MM.1S (cell line): ENCODE data around the gene ARTN.

Experiments used
- EZH2 ChIP-seq: fragments of 300-600 bp; sonication (generic); optimal IDR thresholded peaks from 2 replicates; pipeline ENCODE3; 2017; ENCODE audit warnings: low read depth, mild to moderate bottlenecking, antibody characterized with exemption, low read length, mixed read lengths
- TF ChIP-seq, protein P1 (sequence below): fragments of 300-600 bp; sonication (generic); IDR thresholded peaks from 2 replicates; pipeline ENCODE4 v1.5.1; 2016; ENCODE audit warnings: antibody characterized with exemption, low read length, mixed read lengths

DNA sequence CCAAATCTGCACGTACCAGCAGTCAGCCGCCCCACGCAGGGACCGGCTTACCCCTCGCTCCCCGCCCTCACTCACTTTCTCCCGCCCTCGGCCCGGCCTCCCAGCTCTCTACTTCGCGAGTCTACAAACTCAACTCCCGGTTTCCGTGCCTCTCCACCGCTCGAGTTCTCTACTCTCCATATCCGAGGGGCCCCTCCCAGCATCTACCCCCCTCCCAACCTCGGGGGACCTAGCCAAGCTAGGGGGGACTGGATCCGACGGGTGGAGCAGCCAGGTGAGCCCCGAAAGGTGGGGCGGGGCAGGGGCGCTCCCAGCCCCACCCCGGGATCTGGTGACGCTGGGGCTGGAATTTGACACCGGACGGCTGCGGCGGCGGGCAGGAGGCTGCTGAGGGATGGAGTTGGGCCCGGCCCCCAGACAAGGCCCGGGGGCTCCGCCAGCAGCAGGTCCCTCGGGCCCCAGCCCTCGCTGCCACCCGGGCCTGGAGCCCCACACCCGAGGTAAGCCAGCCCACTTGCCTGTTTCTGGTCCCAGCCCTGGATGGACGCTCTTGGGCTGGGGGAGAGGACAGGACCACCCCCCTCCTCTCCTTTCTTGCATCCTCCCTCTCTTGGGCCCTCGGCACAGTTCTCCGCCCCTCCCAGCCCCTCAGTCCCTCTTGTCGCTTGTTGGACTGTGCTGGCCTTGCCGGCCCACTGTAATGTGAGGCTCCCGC, at the start of gene ARTN:
- TF ChIP-seq, protein P1, sequence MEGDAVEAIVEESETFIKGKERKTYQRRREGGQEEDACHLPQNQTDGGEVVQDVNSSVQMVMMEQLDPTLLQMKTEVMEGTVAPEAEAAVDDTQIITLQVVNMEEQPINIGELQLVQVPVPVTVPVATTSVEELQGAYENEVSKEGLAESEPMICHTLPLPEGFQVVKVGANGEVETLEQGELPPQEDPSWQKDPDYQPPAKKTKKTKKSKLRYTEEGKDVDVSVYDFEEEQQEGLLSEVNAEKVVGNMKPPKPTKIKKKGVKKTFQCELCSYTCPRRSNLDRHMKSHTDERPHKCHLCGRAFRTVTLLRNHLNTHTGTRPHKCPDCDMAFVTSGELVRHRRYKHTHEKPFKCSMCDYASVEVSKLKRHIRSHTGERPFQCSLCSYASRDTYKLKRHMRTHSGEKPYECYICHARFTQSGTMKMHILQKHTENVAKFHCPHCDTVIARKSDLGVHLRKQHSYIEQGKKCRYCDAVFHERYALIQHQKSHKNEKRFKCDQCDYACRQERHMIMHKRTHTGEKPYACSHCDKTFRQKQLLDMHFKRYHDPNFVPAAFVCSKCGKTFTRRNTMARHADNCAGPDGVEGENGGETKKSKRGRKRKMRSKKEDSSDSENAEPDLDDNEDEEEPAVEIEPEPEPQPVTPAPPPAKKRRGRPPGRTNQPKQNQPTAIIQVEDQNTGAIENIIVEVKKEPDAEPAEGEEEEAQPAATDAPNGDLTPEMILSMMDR: no peak
- TF ChIP-seq EZH2: no peak
